Caco-2 (cell line): ENCODE results near the gene LAMC1. TPM values are rescaled to one million over a fixed set of nuclear protein-coding genes. Genes with fewer than 3 reads are reported as not detected.

Experiments
- BruUV-seq: library from RNA; stranded (reverse); fragments of 400-500 nt; replicated peaks from 2 replicates; lab custom pipeline; 2021; lab: Mats Ljungman, UMichigan
- CTCF ChIA-PET: fragments of 300-600 bp; sonication (Branson Sonifier 250); formaldehyde crosslinking; loops from one replicate; lab custom pipeline; 2022; ENCODE audit warnings: antibody characterized with exemption; lab: Charles Lee
- POLR2A ChIA-PET: fragments of 300-600 bp; sonication (Branson Sonifier 250); formaldehyde crosslinking; loops from one replicate; lab custom pipeline; 2022; ENCODE audit warnings: antibody characterized with exemption; lab: Charles Lee
- DNase-seq, 2 experiments: peaks; one replicate each; pipeline versions ENCODE4 v3.0.0 to v3.0.0-alpha.2; 2020 to 2022
- H3K27me3 ChIP-seq: replicated peaks from 2 replicates; pipeline ENCODE4 v1.6.0; 2011; ENCODE audit warnings: low read length; ENCODE audit not compliant: control insufficient read depth, insufficient read depth
- H3K36me3 ChIP-seq: 2 replicates; pipeline ENCODE4 v1.5.1; 2011; ENCODE audit warnings: low read length; ENCODE audit not compliant: control insufficient read depth, insufficient read depth
- H3K4me1 ChIP-seq: fragments of 250-450 bp; sonication (Bioruptor Pico); 2 replicates; pipeline ENCODE4 v1.5.1; 2020; ENCODE audit warnings: mild to moderate bottlenecking
- H3K4me3 ChIP-seq: 2 replicates; pipeline ENCODE4 v1.5.1; 2011; ENCODE audit warnings: low read depth, mild to moderate bottlenecking, control low read depth, low read length
- H3K9me3 ChIP-seq: fragments of 250-450 bp; sonication (Bioruptor Pico); 2 replicates; pipeline ENCODE4 v1.5.1; 2020; ENCODE audit warnings: mild to moderate bottlenecking, moderate library complexity
- H3K27ac Mint-ChIP-seq: one replicate; pipeline ENCODE4 v1.8.0; 2022; ENCODE audit warnings: mixed read lengths; ENCODE audit not compliant: unreplicated experiment
- H3K27me3 Mint-ChIP-seq: one replicate; pipeline ENCODE4 v1.8.0; 2022; ENCODE audit warnings: mixed read lengths; ENCODE audit not compliant: insufficient read depth, unreplicated experiment
- H3K36me3 Mint-ChIP-seq: one replicate; pipeline ENCODE4 v1.8.0; 2022; ENCODE audit warnings: mild to moderate bottlenecking, mixed read lengths; ENCODE audit not compliant: insufficient read depth, unreplicated experiment
- H3K4me1 Mint-ChIP-seq: one replicate; pipeline ENCODE4 v1.8.0; 2022; ENCODE audit warnings: low read depth, mixed read lengths; ENCODE audit not compliant: unreplicated experiment
- H3K4me3 Mint-ChIP-seq: one replicate; pipeline ENCODE4 v1.8.0; 2022; ENCODE audit warnings: mild to moderate bottlenecking, moderate library complexity, mixed read lengths; ENCODE audit not compliant: unreplicated experiment
- H3K9me3 Mint-ChIP-seq: one replicate; pipeline ENCODE4 v1.8.0; 2022; ENCODE audit warnings: mixed read lengths; ENCODE audit not compliant: unreplicated experiment
- CTCF ChIP-seq, 2 experiments: fragments of 200-600 bp in 1 of 2; IDR thresholded peaks; 1 replicate in 1 of 2; 2 replicates in 1 of 2; pipeline versions ENCODE4 v1.5.1 to v1.8.0; 2011 to 2022; ENCODE audit warnings: antibody characterized with exemption in 1 of 2, control low read depth in 1 of 2, inconsistent platforms in 1 of 2, low read depth in 1 of 2, low read length in 1 of 2, mild to moderate bottlenecking in 1 of 2, moderate library complexity in 1 of 2; ENCODE audit not compliant: insufficient read depth in 1 of 2, severe bottlenecking in 1 of 2, unreplicated experiment in 1 of 2
- intact Hi-C: fragments of 100-400 bp; cut with micrococcal nuclease; formaldehyde crosslinking; loops from one replicate; pipeline ENCODE4 v1.10.0; 2022; ENCODE audit not compliant: unreplicated experiment
- total RNA-seq: library from RNA; stranded (reverse); gene quantifications from 2 replicates; pipeline ENCODE4 v1.2.3, GENCODE V29; 2022

LAMC1 gene
- total RNA-seq, 1 experiment from 2014 or later, result 323 TPM

- Histone ChIP-seq H3K4me1 (peaks cover 55% of the 10 kb centered on the region), H3K27me3 (no peaks in the 10 kb centered on the region), H3K36me3 (no peaks in the 10 kb centered on the region), H3K9me3 (no peaks in the 10 kb centered on the region), H3K4me3 (no peak overlapping the region)
- Mint-ChIP-seq H3K27ac (no peak overlapping the region), H3K4me1 (peaks cover 20% of the 10 kb centered on the region), H3K36me3 (peaks cover 61% of the 10 kb centered on the region), H3K9me3 (no peaks in the 10 kb centered on the region), H3K27me3 (no peaks in the 10 kb centered on the region), H3K4me3 (no peak overlapping the region)
- BruUV-seq, result no TSS peak
- TF ChIP-seq CTCF (IDR thresholded peaks at IDR 0.05; ENCODE audit: insufficient read depth in 1 of 2, low read depth in 1 of 2, low read length in 1 of 2, severe bottlenecking in 1 of 2, unreplicated experiment in 1 of 2), result no peak
- ChIA-PET CTCF (no interaction called here), POLR2A (no interaction called here)
- intact Hi-C loops, result no loop called here
- DNase-seq, result no peak
Observed at GRCh38 chr1:183103577-183103976, 80.4 kb downstream of the LAMC1 start.

- DNase-seq, result no peak
- Mint-ChIP-seq H3K27me3 (no peaks in the 10 kb centered on the region), H3K36me3 (peaks cover 79% of the 10 kb centered on the region), H3K9me3 (no peaks in the 10 kb centered on the region), H3K4me1 (peaks cover 25% of the 10 kb centered on the region), H3K4me3 (no peak overlapping the region), H3K27ac (no peak overlapping the region)
- intact Hi-C loops, result no loop called here
- ChIA-PET CTCF (no interaction called here), POLR2A (no interaction called here)
- H3K36me3 ChIP-seq, result no peaks in the 10 kb centered on the region
- no peaks in the 10 kb centered on the region for H3K9me3 ChIP-seq
- TF ChIP-seq CTCF (IDR thresholded peaks at IDR 0.05; ENCODE audit: insufficient read depth in 1 of 2, low read depth in 1 of 2, low read length in 1 of 2, severe bottlenecking in 1 of 2, unreplicated experiment in 1 of 2), result no peak
- no TSS peak for BruUV-seq
- no peaks in the 10 kb centered on the region for H3K27me3 ChIP-seq
- H3K4me3 ChIP-seq, result no peak overlapping the region
- peaks cover 36% of the 10 kb centered on the region for H3K4me1 ChIP-seq
Observed at GRCh38 chr1:183105449-183105848, 82.2 kb downstream of the LAMC1 start.

GRCh38 chr1:183106166-183106565, 82.9 kb downstream of the LAMC1 start:
- no peak for TF ChIP-seq CTCF (IDR thresholded peaks at IDR 0.05; ENCODE audit: insufficient read depth in 1 of 2, low read depth in 1 of 2, low read length in 1 of 2, severe bottlenecking in 1 of 2, unreplicated experiment in 1 of 2)
- H3K4me1 ChIP-seq, result peaks cover 29% of the 10 kb centered on the region
- POLR2A ChIA-PET, result no interaction called here
- no peak for DNase-seq
- no peaks in the 10 kb centered on the region for H3K27me3 Mint-ChIP-seq
- no TSS peak for BruUV-seq
- H3K36me3 ChIP-seq, result no peaks in the 10 kb centered on the region
- H3K27me3 ChIP-seq, result no peaks in the 10 kb centered on the region
- H3K27ac Mint-ChIP-seq, result no peak overlapping the region
- intact Hi-C loops, result no loop called here
- no peaks in the 10 kb centered on the region for H3K9me3 ChIP-seq
- no peak overlapping the region for H3K4me3 Mint-ChIP-seq
- peaks cover 25% of the 10 kb centered on the region for H3K4me1 Mint-ChIP-seq
- H3K9me3 Mint-ChIP-seq, result no peaks in the 10 kb centered on the region
- peaks cover 86% of the 10 kb centered on the region for H3K36me3 Mint-ChIP-seq
- H3K4me3 ChIP-seq, result no peak overlapping the region
- CTCF ChIA-PET, result no interaction called here
